ENCODE data around the gene ADORA1.

The ADORA1 gene

DNA sequence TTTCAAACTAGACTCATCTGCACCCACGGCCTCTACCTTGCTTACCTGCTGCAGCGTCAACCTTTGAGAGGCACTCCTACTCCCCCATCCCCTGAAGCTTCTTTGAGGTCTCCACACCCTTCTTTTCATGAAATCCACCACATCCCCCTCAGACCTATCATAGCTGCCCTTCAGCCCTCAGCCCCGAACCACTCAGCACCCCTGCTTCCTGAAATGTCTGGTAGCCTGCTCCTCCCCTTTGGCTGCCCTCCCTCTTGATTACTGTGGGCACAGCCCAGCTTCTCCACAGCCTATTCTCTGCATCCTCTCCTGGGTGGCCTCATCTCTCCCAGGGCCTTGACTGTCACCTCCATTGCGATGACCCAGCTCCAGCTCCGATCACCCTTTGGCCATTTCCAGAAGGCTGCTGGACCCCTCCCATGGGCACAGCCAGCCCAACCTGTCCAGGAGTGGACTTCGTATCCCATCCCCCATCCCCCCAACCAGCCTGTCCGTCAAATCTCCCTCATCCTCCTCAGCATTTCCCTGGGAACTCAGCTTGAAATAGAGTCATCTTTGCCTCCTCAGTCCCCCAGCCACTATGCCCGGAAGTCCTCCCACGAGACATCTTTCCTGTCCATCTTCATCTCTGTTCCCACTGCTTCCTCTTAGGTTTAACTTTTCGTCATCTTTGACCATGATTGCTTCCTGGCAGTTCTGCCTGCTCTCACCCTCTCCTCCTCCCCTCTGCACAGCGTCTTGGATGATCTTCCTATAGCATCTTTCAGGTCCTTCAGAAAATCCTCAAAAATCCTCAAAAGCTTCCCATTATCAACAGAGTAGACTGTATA, 6.1 kb upstream of the ADORA1 start:
- TF ChIP-seq, protein P1, sequence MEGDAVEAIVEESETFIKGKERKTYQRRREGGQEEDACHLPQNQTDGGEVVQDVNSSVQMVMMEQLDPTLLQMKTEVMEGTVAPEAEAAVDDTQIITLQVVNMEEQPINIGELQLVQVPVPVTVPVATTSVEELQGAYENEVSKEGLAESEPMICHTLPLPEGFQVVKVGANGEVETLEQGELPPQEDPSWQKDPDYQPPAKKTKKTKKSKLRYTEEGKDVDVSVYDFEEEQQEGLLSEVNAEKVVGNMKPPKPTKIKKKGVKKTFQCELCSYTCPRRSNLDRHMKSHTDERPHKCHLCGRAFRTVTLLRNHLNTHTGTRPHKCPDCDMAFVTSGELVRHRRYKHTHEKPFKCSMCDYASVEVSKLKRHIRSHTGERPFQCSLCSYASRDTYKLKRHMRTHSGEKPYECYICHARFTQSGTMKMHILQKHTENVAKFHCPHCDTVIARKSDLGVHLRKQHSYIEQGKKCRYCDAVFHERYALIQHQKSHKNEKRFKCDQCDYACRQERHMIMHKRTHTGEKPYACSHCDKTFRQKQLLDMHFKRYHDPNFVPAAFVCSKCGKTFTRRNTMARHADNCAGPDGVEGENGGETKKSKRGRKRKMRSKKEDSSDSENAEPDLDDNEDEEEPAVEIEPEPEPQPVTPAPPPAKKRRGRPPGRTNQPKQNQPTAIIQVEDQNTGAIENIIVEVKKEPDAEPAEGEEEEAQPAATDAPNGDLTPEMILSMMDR (IDR thresholded peaks at IDR 0.05; ENCODE audit: low read depth, low read length, missing control alignments) = no peak
- no peak for DNase-seq (ENCODE audit: extremely low read depth, low read depth)
- no peak overlapping the region for H3K4me3 ChIP-seq (replicated peaks; ENCODE audit: low read depth, low read length)

DNA sequence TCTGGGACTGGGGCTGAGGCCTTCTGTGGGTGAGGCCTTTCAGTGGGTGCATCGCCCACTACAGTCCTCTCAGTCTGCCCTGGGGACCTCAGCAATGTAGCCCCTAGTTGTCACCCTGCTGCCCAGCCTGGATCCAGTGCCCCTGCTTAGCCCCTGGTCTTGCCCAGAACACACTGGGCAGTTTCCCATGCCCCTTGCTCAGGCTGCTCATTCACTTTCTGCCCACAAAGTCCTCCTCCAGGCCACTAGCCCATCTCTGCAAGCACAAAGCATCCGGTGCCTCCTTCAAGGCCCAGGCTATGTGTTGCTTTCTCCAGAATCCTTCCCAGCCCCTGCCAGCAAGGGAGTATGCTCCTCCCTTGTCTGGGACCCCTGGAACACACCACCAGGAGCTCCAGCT, 5.4 kb upstream of the ADORA1 start:
- DNase-seq (ENCODE audit: extremely low read depth, low read depth) = no peak
- TF ChIP-seq, protein P1 (IDR thresholded peaks at IDR 0.05; ENCODE audit: low read depth, low read length, missing control alignments) = no peak
- no peak overlapping the region for H3K4me3 ChIP-seq (replicated peaks; ENCODE audit: low read depth, low read length)

DNA sequence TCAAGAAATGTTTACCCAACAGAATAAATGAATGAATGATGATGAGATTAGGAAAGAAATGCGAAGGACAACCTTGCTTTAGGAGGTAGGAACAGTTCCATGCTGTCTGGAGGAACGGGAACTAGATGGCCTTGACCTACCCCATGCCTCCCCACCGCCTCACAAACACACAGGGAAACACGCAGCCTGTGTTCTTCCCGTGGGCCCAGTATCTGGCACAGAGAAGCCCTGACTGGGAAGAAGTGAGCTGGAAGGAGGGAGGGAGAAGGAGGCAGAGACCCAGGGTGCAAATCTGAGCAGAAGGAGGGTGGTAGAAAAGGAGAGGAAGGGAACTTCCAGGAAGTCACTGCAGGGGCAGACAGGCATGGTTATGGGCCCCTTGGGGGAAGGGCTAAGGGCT, 3.5 kb upstream of the ADORA1 start:
- TF ChIP-seq, protein P1 (IDR thresholded peaks at IDR 0.05; ENCODE audit: low read depth, low read length, missing control alignments) = no peak
- H3K4me3 ChIP-seq (replicated peaks; ENCODE audit: low read depth, low read length) = no peak overlapping the region
- DNase-seq (ENCODE audit: extremely low read depth, low read depth) = no peak

DNA sequence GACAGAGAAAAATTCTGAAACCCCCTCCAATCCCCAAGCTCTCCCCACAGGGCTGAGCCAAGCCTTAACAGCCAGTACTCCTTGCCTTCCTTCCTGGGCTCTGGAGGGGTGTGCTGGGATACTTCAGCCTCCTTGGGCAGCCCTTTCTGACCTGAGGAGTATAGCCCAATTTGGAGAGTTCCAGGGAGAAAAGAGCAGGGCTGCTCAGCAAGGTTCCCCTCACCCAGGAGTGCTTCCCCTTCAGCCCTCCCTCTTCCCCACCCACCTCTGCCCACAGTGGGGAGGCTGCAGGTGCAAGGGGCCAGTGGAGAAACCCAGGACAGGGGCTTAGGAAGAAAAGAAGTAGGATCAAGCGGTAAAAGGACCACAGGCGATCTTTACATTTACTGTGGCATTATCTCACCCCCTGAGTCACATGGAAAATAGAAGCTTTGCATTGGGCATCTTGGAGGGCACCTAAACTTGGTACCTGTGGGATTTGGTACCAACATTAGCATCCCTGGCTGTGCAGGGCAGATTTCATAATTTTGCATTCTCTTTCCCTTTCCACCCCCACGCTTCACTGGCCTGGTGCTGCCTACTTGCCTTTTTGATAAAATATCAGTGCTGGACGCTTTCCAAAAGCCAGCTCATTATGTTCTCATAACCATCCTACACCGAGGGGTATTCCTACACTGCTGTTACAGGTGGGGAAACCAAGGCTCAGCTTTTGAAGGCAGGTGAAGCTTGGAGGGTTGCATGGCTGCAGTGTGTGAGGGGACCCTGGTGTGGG, 2.8 kb upstream of the ADORA1 start:
- DNase-seq (ENCODE audit: extremely low read depth, low read depth) = no peak
- TF ChIP-seq, protein P1 (IDR thresholded peaks at IDR 0.05; ENCODE audit: low read depth, low read length, missing control alignments) = no peak
- no peak overlapping the region for H3K4me3 ChIP-seq (replicated peaks; ENCODE audit: low read depth, low read length)

DNA sequence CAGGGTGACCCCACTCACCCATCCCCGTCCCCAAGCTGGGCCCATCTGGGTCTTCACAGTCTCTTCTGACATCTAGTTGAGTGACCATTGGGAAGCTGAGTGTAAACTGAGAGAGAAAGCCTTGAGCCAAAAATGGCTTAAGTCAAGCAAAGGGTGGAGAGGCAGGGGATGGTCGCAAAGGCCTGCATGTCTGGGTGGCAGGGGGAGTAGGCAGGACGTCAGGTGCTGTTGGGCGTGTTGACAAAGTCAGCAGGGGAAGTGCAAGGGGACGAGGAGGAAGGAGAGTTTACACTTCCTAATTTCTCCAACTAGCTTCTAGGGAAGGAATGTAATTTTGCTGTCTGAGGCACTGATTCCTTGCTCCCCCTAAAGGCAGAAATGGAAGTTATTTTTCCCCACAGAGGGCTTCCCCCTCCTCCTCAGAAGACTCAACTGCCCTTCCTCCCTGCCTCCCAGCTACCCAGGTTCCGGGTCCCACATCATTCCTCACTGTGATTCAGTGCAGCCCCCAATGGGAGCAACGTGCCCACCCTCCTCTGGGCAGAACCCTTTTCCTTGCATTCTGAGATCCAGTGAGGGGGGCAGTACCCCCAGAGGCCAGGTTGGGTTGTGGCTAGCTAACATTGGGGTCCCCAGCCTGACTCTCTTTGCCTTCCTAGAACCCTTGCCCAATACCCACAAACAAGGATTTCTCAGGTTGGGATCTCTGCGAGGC, 1.2 kb upstream of the ADORA1 start:
- TF ChIP-seq, protein P1 (IDR thresholded peaks at IDR 0.05; ENCODE audit: low read depth, low read length, missing control alignments) = peak; percentile 62
- no peak for DNase-seq (ENCODE audit: extremely low read depth, low read depth)
- H3K4me3 ChIP-seq (replicated peaks; ENCODE audit: low read depth, low read length) = no peak overlapping the region

DNA sequence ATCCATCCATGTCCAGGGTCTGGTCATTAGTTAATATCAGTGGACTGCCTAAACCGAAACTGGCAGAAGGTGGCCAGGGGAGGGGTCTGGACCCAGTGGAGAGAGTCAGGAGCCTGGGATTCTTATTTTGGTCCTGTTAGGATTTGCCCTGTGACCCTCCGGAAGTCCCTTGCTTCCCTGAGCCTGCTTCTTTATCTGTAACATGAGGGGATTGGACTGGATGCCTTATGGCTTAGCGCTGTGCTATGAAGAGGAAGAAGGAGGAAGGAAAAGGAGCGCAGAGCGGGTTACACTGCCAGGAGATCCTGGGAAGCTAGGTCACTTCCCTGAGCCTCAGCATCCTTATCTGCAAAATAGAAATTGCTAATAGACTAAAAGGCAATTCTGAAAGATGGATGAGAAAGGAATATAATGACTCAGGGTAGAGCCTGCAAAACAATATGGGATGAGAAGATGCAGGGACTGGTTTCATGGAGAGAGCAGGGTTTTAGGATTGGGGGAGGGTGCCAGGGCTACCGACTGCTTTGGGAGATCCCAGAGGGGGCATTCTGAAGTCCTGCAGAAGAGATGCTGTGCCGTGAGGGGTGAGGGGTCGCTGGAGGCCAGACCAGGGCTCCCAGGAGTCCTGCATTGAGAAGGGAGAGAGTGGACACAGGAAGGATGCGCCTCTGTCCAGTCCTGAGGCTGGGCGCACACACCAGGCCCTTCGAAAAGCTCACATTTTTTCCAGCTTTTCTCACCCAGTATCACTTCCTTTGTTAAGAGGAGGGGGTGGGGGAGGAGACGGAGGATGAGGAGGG, 460 bp upstream of the ADORA1 start:
- TF ChIP-seq, protein P1 (IDR thresholded peaks at IDR 0.05; ENCODE audit: low read depth, low read length, missing control alignments) = no peak
- no peak for DNase-seq (ENCODE audit: extremely low read depth, low read depth)
- H3K4me3 ChIP-seq (replicated peaks; ENCODE audit: low read depth, low read length) = peak overlapping the region; percentile 53

Data from HFF-Myc (cell line).